ENCODE results near the gene BRICD5. TPM values are rescaled to one million over a fixed set of nuclear protein-coding genes. Genes with fewer than 3 reads are reported as not detected.

The BRICD5 gene
- total and polyA plus RNA-seq, 2 of the 13 experiments (the other 11 are each of a cell fraction or from before 2014, with no cell fraction given) = 1.6 to 5.8 TPM

GRCh38 chr16:2194852-2195321, 15.8 kb downstream of the BRICD5 start (continued):
- TF ChIP-seq ZNF136 (CRISPR knock-in tag; IDR thresholded peaks at IDR 0.05; ENCODE audit: low read depth) (no peak), TEAD2 (CRISPR knock-in tag; IDR thresholded peaks at IDR 0.05) (no peak), ZNF496 (CRISPR knock-in tag; IDR thresholded peaks at IDR 0.05; ENCODE audit: insufficient replicate concordance) (no peak), ZBTB25 (CRISPR knock-in tag; IDR thresholded peaks at IDR 0.05) (no peak), PHF8 (CRISPR knock-in tag; IDR thresholded peaks at IDR 0.05) (no peak), SOX5 (CRISPR knock-in tag; IDR thresholded peaks at IDR 0.05; ENCODE audit: borderline replicate concordance) (no peak), SATB2 (CRISPR knock-in tag; IDR thresholded peaks at IDR 0.05) (no peak), ZNF570 (CRISPR knock-in tag; IDR thresholded peaks at IDR 0.05; ENCODE audit: borderline replicate concordance) (no peak), ZNF296 (CRISPR knock-in tag; conservative IDR thresholded peaks at IDR 0.05) (no peak), ZNF616 (CRISPR knock-in tag; IDR thresholded peaks at IDR 0.05; ENCODE audit: low read depth) (no peak), ZBTB38 (CRISPR knock-in tag; IDR thresholded peaks at IDR 0.05) (peak; percentile 42; the same call in 1 of the 2 replicates), NCOA5 (CRISPR knock-in tag; IDR thresholded peaks at IDR 0.05) (no peak), KLF11 (CRISPR knock-in tag; IDR thresholded peaks at IDR 0.05) (no peak), MEIS2 (CRISPR knock-in tag; IDR thresholded peaks at IDR 0.05) (no peak), ZNF337 (CRISPR knock-in tag; IDR thresholded peaks at IDR 0.05; ENCODE audit: borderline replicate concordance, low read depth) (no peak), ZNF225 (CRISPR knock-in tag; IDR thresholded peaks at IDR 0.05) (no peak), ONECUT2 (CRISPR knock-in tag; IDR thresholded peaks at IDR 0.05) (no peak)
